ENCODE measurements around the gene PRKCB. TPM values are rescaled to one million over a fixed set of nuclear protein-coding genes. Genes with fewer than 3 reads are reported as not detected.

The PRKCB gene
- total and polyA plus RNA-seq, 4 donors: 1.6 to 9.4 (median 4.0) TPM

GRCh38 chr16:24135624-24136565 is 300.1 kb downstream of the PRKCB start:
- H3K4me1 ChIP-seq (ENCODE audit: control insufficient read depth in 4 of 4, insufficient read depth in 4 of 4, low read length in 3 of 4): no peaks in the 10 kb centered on the region
- no peak overlapping the region for H3K9ac ChIP-seq (ENCODE audit: low read depth in 1 of 2, low read length in 2 of 2)
- WGBS: 64% methylated on average over 9 of the region's 9 CpGs
- no peak for TF ChIP-seq HNF4G (IDR thresholded peaks at IDR 0.05)
- no peak for TF ChIP-seq FOXA2 (IDR thresholded peaks at IDR 0.05)
- TF ChIP-seq EGR1 (IDR thresholded peaks at IDR 0.05; ENCODE audit: low read depth in 2 of 2): no peak
- TF ChIP-seq HNF4A (conservative IDR thresholded peaks at IDR 0.05): no peak
- TF ChIP-seq MAX (IDR thresholded peaks at IDR 0.05): no peak
- TF ChIP-seq TAF1 (conservative IDR thresholded peaks at IDR 0.05): no peak
- no peak for DNase-seq (ENCODE audit: low spot score)
- no peaks in the 10 kb centered on the region for H3K9me3 ChIP-seq (ENCODE audit: control insufficient read depth in 4 of 4, low read length in 3 of 4)
- H3K27ac ChIP-seq (ENCODE audit: low read depth in 1 of 2, low read length in 2 of 2): no peak overlapping the region
- H3K36me3 ChIP-seq (ENCODE audit: control insufficient read depth in 4 of 4, insufficient read depth in 3 of 4, low read depth in 1 of 4, low read length in 3 of 4): no peaks in the 10 kb centered on the region
- H3K4me3 ChIP-seq (ENCODE audit: low read depth in 1 of 3, low read length in 3 of 3): no peak overlapping the region
- peaks cover 0 to 2% (median 0%) of the 10 kb centered on the region in 4 donors for H3K27me3 ChIP-seq (ENCODE audit: control insufficient read depth in 4 of 4, insufficient read depth in 4 of 4, low read length in 3 of 4)

GRCh38 chr16:24138024-24138423 is 302.2 kb downstream of the PRKCB start:
- TF ChIP-seq ZBTB33 (IDR thresholded peaks at IDR 0.05): no peak
- Histone ChIP-seq H3K27me3 (ENCODE audit: control insufficient read depth in 4 of 4, insufficient read depth in 4 of 4, low read length in 3 of 4) (peaks cover 0 to 2% (median 0%) of the 10 kb centered on the region in 4 donors), H3K4me3 (ENCODE audit: low read depth in 1 of 3, low read length in 3 of 3) (no peak overlapping the region), H3K9me3 (ENCODE audit: control insufficient read depth in 4 of 4, low read length in 3 of 4) (no peaks in the 10 kb centered on the region), H3K27ac (ENCODE audit: low read depth in 1 of 2, low read length in 2 of 2) (no peak overlapping the region), H3K9ac (ENCODE audit: low read depth in 1 of 2, low read length in 2 of 2) (no peak overlapping the region), H3K36me3 (ENCODE audit: control insufficient read depth in 4 of 4, insufficient read depth in 3 of 4, low read depth in 1 of 4, low read length in 3 of 4) (no peaks in the 10 kb centered on the region), H3K4me1 (ENCODE audit: control insufficient read depth in 4 of 4, insufficient read depth in 4 of 4, low read length in 3 of 4) (no peaks in the 10 kb centered on the region)
- 33% methylated on average over 2 of the region's 2 CpGs for WGBS
- no peak for DNase-seq (ENCODE audit: low spot score)

GRCh38 chr16:24138575-24138974 is 302.8 kb downstream of the PRKCB start:
- TF ChIP-seq HNF4G (IDR thresholded peaks at IDR 0.05) (no peak), MAX (IDR thresholded peaks at IDR 0.05) (no peak), YY1 (IDR thresholded peaks at IDR 0.05) (no peak), GABPA (IDR thresholded peaks at IDR 0.05 in 1 of 2, conservative IDR thresholded peaks at IDR 0.05 in 1 of 2) (no peak), TAF1 (conservative IDR thresholded peaks at IDR 0.05) (no peak), EGR1 (IDR thresholded peaks at IDR 0.05; ENCODE audit: low read depth in 2 of 2) (no peak), RXRA (IDR thresholded peaks at IDR 0.05) (no peak), ZBTB33 (IDR thresholded peaks at IDR 0.05) (no peak), RAD21 (IDR thresholded peaks at IDR 0.05) (no peak), REST (IDR thresholded peaks at IDR 0.05) (no peak), JUND (IDR thresholded peaks at IDR 0.05) (no peak), NR2F2 (IDR thresholded peaks at IDR 0.05) (no peak), FOXA2 (IDR thresholded peaks at IDR 0.05) (no peak), SP1 (IDR thresholded peaks at IDR 0.05) (no peak), FOXA1 (IDR thresholded peaks at IDR 0.05) (no peak)
- WGBS: 62% methylated on average over 2 of the region's 2 CpGs

More at GRCh38 chr16:24138575-24138974, 302.8 kb downstream of the PRKCB start:
- no peaks in the 10 kb centered on the region for H3K9me3 ChIP-seq (ENCODE audit: control insufficient read depth in 4 of 4, low read length in 3 of 4)
- H3K27ac ChIP-seq (ENCODE audit: low read depth in 1 of 2, low read length in 2 of 2): no peak overlapping the region
- H3K36me3 ChIP-seq (ENCODE audit: control insufficient read depth in 4 of 4, insufficient read depth in 3 of 4, low read depth in 1 of 4, low read length in 3 of 4): no peaks in the 10 kb centered on the region
- H3K4me1 ChIP-seq (ENCODE audit: control insufficient read depth in 4 of 4, insufficient read depth in 4 of 4, low read length in 3 of 4): no peaks in the 10 kb centered on the region
- H3K27me3 ChIP-seq (ENCODE audit: control insufficient read depth in 4 of 4, insufficient read depth in 4 of 4, low read length in 3 of 4): peaks cover 0 to under 1% (median 0%) of the 10 kb centered on the region in 4 donors
- H3K9ac ChIP-seq (ENCODE audit: low read depth in 1 of 2, low read length in 2 of 2): no peak overlapping the region
- H3K4me3 ChIP-seq (ENCODE audit: low read depth in 1 of 3, low read length in 3 of 3): no peak overlapping the region
- no peak for DNase-seq (ENCODE audit: low spot score)
